Measurements from ENCODE around the gene OR6C2.
"Not testable (repeated sequence)": the region's sequence is repeated elsewhere in the genome, so short reads cannot be mapped to it uniquely, and the experiment has no call there.

The OR6C2 gene

GRCh38 chr12:55416961-55417360 is 26.9 kb upstream of the OR6C2 start:
- Histone ChIP-seq H3K4me3 (no peak overlapping the region), H3K27ac (no peak overlapping the region)
- TF ChIP-seq, protein P1, sequence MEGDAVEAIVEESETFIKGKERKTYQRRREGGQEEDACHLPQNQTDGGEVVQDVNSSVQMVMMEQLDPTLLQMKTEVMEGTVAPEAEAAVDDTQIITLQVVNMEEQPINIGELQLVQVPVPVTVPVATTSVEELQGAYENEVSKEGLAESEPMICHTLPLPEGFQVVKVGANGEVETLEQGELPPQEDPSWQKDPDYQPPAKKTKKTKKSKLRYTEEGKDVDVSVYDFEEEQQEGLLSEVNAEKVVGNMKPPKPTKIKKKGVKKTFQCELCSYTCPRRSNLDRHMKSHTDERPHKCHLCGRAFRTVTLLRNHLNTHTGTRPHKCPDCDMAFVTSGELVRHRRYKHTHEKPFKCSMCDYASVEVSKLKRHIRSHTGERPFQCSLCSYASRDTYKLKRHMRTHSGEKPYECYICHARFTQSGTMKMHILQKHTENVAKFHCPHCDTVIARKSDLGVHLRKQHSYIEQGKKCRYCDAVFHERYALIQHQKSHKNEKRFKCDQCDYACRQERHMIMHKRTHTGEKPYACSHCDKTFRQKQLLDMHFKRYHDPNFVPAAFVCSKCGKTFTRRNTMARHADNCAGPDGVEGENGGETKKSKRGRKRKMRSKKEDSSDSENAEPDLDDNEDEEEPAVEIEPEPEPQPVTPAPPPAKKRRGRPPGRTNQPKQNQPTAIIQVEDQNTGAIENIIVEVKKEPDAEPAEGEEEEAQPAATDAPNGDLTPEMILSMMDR (IDR thresholded peaks at IDR 0.05), result no peak
- no peak for DNase-seq (ENCODE audit: low spot score)

GRCh38 chr12:55420307-55420962 is 23.4 kb upstream of the OR6C2 start:
- Histone ChIP-seq H3K27ac (no peak overlapping the region), H3K4me3 (no peak overlapping the region)
- TF ChIP-seq, protein P1 (IDR thresholded peaks at IDR 0.05), result no peak
- no peak for DNase-seq (ENCODE audit: low spot score)

DNA sequence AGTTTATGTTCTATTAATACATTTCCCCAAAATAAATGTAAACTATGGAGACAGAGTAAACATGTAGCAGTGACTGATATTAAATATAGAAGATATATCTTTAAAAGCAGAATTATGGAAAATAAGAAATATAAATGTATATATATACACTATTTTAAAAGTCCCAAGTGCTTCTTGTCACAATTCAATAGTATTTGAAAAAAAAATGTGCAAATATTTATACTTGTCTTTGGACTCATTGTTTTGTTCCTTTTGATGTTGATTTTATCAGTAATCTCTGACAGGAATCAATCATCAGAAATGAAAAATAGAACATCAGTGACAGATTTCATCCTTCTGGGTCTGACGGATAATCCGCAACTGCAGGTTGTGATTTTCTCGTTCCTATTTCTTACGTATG is 17.9 kb upstream of the OR6C2 start, which contains the start of gene OR6C76:
TSS of gene OR6C76 (plus strand) at position 301 of the 400 bp plus-strand sequence. CDS start at position 301, 0 bp downstream.
- TF ChIP-seq, protein P1 (IDR thresholded peaks at IDR 0.05), result no peak
- no peak for DNase-seq (ENCODE audit: low spot score)

GRCh38 chr12:55428331-55429243 is 15.3 kb upstream of the OR6C2 start:
- TF ChIP-seq, protein P1 (IDR thresholded peaks at IDR 0.05), result no peak
- DNase-seq (ENCODE audit: low spot score), result no peak
- Histone ChIP-seq H3K4me3 (no peak overlapping the region), H3K27ac (no peak overlapping the region)

More for the DNA sequence above, 17.9 kb upstream of the OR6C2 start, which contains the start of gene OR6C76:
- no peak within 1 kb of the TSS for H3K4me3 ChIP-seq
- H3K27ac ChIP-seq, result no peak within 1 kb of the TSS

DNA sequence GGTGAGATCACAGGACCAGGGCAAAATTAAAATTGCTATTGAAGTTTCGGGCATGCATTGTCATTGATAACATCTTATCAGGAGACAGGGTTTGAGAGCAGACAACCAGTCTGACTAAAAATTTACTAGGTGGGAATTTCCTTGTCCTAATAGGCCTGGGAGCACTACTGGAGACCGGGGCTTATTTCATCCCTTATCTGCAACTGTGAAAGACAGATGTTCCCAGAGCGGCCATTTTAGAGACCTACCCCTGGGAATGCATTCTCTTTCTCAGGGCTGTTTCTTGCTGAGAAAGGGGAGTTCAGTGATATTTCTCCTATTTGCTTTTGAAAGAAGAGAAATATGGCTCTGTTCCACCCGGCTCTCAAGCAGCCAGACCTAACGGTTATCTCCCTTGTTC is 2.6 kb upstream of the OR6C2 start:
- DNase-seq (ENCODE audit: low spot score); H3K4me3 ChIP-seq; H3K27ac ChIP-seq: not testable (repeated sequence)

- no peak overlapping the region for H3K27ac ChIP-seq
- TF ChIP-seq, protein P1 (IDR thresholded peaks at IDR 0.05), result no peak
- no peak overlapping the region for H3K4me3 ChIP-seq
- DNase-seq (ENCODE audit: low spot score), result no peak
These were observed 1.5 kb downstream of the OR6C2 start for GRCh38 chr12:55445357-55445756.

- TF ChIP-seq, protein P1 (IDR thresholded peaks at IDR 0.05), result no peak
- DNase-seq (ENCODE audit: low spot score), result no peak
- Histone ChIP-seq H3K4me3 (no peak overlapping the region), H3K27ac (no peak overlapping the region)
These were observed 2.5 kb downstream of the OR6C2 start for GRCh38 chr12:55446326-55446725.

All from coronary artery (tissue), 2 donors.